NCI-H82 (cell line): ENCODE measurements around the gene ITGA2.

Experiments used
- DNase-seq: peaks from one replicate; lab custom pipeline; 2025; lab: John Stamatoyannopoulos, UW

ITGA2 gene

DNA sequence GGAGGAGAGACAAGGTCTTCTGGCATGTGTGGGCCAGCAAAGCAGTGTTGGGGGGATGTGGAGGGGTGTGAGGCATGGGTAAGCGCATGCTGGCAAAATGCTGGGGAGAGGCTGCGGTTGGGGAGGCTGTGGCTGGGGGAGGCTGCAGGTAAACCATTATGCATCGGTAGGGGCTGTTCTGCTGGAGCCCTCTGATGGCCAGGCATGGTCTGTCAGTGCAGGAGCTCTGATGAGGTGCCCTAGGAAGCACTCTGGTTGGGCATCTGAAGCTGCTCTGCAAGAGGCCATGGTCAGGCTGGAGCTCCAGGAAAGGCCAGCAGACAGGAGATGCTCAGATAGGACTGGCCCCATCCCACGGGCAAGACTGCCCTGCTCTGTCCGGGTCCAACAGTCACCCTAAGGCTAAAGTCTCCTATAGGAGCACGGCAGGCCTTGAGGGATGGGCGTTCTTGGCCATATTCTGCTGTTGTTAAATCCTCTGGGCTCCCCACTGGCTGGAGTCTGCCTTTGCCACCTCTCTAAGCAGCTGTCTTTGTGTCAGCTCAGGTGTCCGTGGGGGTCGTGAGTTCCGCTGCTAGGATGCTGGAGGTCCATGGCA is 28.7 kb downstream of the ITGA2 start:
- no peak for DNase-seq

- no peak for DNase-seq
These were observed 30.2 kb downstream of the ITGA2 start for GRCh38 chr5:53019320-53019719.

DNA sequence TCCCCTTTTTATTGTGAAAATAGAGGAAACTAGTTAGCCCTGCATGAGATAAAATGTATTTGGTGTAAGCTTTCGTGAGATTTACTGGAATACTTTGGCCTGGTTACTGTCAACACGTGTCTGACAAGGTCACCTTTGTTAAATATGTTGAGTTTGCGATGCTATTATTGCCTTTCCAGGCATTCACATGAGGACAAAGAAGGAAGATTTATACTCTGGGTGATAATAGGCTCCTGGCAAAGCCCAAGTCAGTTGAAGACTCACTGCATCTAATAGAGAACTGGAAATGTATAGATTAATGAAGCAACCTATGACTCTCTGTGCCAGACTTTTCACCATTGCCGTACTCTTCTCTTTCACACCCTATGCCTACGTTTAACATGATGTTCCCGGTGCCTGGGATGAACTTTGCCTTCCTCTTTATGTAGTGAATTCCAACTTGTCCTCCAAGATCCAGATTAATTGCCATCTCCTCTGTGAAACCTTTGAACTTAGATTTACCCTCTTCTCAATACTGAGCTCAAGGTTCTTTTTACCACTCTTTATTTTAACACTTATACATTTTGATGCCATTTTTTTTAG is 33.9 kb downstream of the ITGA2 start:
- no peak for DNase-seq

DNA sequence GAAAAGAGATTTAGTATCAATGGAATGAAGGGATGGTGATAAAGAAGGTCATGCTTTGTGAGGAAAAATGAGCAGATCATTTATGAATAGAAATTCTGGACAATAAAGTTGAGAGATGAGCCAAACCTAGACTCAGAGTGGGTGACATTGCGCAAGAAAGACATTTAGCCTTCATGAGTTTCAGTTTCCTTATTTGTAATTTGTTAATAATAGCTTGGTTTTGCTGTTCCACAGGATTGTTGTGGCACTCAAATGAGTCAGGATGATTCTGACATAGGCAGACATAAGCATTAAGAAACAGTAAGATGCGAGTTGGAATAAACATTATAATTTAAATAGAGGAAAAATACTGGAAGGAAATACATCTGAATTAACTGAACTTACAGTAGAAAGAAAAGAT is 34.8 kb downstream of the ITGA2 start:
- no peak for DNase-seq

- no peak for DNase-seq
These were observed 35.4 kb downstream of the ITGA2 start for GRCh38 chr5:53024535-53024934.

- DNase-seq = no peak
These were observed 36.3 kb downstream of the ITGA2 start for GRCh38 chr5:53025487-53025886.

GRCh38 chr5:53027913-53028312 is 38.8 kb downstream of the ITGA2 start:
- DNase-seq = no peak

DNA sequence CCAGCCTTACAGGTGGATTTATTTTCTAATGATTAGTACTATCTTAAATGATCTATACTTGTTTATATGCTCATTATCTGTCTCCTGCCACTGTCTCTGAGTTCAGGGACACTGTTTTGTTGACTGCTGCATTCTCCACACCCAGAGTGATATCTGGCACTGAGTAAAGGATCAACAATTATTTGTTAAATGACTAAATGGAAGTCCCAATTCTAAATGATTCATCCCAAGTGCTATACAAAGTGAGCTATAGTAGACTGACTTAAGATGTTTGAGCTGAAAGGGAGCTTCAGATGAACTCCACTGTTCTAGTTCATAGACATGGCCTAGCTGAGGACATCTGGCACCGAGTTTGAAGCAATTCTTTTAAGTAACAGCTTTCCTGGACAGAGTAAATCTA is 40.5 kb downstream of the ITGA2 start:
- DNase-seq = no peak

- no peak for DNase-seq
These were observed 41.7 kb downstream of the ITGA2 start for GRCh38 chr5:53030893-53031292.

DNA sequence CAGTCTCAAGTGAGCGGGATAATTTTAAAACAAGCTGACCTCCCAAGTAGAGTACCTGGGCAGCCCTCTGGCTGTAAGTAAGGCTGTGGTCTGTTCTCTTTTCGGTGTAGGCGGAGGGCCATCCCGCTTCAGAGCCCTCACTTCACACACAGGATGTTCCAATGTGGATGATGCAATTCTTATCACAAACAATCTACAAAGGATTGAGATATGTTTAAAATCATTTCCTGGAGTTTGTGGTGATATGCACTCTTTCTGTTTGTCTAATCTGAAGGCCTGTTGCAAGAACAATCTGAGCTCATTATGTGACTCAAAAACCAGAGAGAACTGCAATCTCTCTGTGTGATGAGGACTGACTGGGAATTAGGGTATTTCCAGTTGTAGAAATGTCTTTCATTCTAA is 42.5 kb downstream of the ITGA2 start:
- no peak for DNase-seq

GRCh38 chr5:53032188-53032587 is 43.0 kb downstream of the ITGA2 start:
- DNase-seq = no peak

GRCh38 chr5:53034832-53035231 is 45.7 kb downstream of the ITGA2 start:
- no peak for DNase-seq

DNA sequence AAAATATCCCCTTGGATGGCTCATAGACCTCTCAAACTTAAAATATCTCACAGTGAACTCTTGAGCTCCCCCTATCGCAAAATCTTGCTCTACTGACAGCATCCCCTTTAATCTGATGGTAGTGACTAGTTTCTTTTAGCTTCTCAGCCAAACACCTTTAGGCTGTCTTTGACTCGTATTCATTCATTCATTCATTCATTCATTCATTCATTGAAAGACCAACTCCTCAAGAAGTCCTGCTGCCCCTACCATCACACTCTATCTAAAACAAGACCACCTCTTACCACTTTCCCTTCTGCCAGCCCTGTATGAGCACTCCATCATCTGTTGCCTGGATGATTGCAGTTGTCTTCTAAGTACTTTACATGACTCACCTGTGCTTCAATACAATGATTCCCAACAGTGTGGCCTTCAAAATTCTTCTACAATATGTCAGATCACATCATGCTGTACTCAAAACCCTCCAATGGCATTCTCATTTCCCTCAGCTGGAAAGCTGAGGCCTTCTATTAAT is 46.8 kb downstream of the ITGA2 start:
- peak; percentile 24 for DNase-seq

DNA sequence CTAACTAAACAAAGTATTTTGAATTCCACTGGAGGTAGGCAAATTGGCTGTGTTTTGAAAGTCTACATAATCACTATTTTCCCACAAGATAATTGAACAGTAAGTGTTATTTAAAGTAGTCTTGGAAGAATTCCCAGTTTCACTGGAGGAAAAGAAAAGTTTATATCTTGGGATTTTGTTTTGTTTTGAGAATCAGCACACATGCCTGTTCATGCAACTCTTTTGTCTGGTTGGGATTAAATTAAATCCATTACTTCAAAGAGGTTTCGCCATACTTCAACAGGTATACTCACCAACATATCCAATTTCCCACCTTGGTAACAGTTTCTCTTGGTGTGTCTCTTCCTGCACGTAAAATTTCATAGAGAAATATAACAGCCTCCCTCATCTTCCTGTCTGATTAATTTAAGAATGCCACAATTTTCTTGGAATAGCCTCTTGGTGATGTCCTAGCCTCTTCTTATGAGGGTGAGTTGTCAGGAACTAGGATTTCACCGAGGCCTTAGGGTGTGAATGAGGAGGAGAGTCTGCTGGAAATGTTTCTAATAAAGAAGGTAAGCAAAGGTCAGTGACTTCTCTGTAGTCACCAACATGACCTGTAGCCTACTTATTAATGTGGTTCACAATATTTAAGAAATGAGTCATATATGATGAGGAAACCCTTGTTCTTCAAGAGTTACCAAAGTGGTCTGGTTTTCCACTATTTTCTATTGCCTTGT is 48.1 kb downstream of the ITGA2 start:
- DNase-seq = no peak

DNA sequence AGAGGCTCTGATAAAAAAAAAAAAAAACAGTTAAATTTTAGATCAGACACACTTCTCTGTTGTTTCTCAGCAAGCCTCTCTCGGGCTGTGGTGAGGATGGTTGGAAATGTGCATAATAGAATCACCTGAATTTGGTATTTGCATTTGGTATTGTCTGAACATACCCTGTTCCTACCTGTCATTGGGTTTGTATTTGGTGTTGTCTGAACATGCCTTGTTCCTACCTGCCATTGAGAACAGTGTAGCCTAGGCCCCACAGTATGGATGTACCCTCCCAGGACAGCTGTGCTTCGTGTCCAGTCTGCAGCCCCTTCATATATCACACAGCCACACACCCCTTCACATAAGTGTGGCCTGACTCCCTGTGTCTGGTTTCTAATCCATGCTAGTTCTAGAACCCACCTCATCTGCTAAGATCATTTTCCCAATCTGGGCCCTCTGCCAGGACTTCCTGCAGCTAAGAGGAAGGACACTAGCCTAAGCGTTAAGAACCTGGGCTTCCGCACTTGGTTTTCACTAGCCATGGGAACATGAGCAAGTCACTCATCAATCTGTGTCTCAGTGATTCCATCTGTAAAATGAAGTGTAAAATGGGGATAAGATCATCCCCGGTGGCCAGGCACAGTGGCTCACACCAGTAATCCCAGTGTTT is 49.2 kb downstream of the ITGA2 start:
- peak; percentile 14 for DNase-seq

DNA sequence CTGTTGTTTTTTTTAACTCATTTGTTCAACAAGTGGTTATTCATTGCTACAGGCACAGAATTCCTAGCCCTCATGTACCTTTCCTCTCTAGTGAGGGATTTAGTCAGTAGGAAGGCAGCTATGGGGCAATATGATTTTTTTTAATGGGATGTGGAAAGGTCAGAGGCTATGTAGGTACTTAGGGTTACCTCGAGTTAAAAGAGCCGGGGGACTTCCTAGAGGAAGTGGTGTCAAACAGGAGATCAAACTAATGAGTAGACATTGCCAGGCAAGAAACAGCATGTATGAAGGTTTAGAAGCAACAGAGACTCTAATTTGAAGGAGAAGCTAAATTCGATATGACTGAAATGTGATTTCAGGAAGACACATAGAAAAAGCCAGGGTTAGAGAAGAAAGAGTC is 50.7 kb downstream of the ITGA2 start:
- DNase-seq = no peak

- no peak for DNase-seq
These were observed 52.0 kb downstream of the ITGA2 start for GRCh38 chr5:53041071-53041692.

DNA sequence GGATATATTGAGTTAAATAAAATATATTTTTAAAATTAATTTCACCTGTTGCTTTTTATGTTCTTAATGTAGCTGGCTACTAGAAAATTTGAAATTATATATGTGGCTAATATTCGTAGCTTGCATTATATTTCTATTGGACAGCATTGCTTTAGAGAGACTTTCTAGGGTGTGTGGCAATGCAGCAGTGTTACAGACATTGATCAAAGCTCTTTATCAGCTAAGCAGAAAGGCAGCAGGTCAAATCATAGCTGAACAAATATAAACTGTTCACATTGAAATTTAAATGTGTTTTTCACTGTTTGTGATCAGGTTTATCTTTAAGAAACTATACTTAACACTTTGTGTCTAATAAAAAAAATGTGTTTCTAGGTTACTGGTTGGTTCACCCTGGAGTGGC is 52.6 kb downstream of the ITGA2 start:
- DNase-seq = no peak

DNA sequence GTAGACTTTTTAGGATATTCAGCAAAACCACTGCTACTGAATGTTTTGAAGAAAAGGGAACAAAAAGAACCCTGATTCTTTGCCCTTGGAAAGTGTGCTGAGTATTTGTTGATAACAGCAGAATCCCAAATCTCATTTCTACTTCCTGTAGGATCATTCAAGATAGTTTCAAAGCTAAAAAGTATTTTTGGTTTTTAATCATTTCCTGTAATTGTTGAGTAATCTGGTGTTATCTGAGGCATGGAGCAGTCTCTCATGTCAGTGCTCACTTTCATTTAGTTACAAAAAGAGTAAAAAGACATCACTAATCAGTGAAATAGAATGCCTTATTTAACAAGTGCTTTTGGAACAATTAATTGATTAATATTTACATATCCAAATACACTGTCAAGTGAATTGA is 56.1 kb downstream of the ITGA2 start:
- DNase-seq = no peak

- no peak for DNase-seq
These were observed 59.1 kb downstream of the ITGA2 start for GRCh38 chr5:53048248-53048647.

- no peak for DNase-seq
These were observed 63.3 kb downstream of the ITGA2 start for GRCh38 chr5:53052499-53052898.

GRCh38 chr5:53053364-53053763 is 64.2 kb downstream of the ITGA2 start:
- DNase-seq = no peak

DNA sequence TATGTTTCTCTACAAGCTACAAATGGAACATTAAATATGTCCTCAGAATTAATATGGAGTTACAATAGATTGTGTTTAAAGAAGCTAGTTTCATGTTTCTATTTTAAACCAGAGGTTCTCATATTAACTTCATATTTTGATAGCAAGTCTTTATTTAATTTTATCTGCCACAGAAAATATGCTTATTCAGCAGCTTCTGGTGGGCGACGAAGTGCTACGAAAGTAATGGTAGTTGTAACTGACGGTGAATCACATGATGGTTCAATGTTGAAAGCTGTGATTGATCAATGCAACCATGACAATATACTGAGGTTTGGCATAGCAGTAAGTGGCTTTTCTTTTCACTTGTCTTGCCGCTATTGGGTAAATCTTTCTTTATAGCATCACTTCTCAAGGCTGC is 66.2 kb downstream of the ITGA2 start:
- no peak for DNase-seq
